SK-N-SH treated with all-trans-retinoic acid at 6 μM for 48 hours (cell line): ENCODE measurements around the gene NKX6-2.
"Not testable (repeated sequence)": the region's sequence is repeated elsewhere in the genome, so short reads cannot be mapped to it uniquely, and the experiment has no call there.

Experiments
- ATAC-seq: fragments of 200-7000 bp; cut with Tn5 transposase; 3 replicates; pipeline ENCODE4 v1.9.1; 2020; ENCODE audit warnings: mild to moderate bottlenecking, moderate library complexity
- ARNTL ChIP-seq: fragments of 450-650 bp; formaldehyde crosslinking; IDR thresholded peaks from 2 replicates; pipeline ENCODE4 v1.5.0; 2020; ENCODE audit warnings: low read depth, mild to moderate bottlenecking, moderate library complexity, borderline replicate concordance
- BACH2 ChIP-seq: fragments of 250-450 bp; sonication (Bioruptor Pico); IDR thresholded peaks from 2 replicates; pipeline ENCODE4 v1.9.0; 2021; ENCODE audit warnings: mild to moderate bottlenecking, borderline replicate concordance
- CREB5 ChIP-seq: fragments of 250-450 bp; sonication (Bioruptor Pico); IDR thresholded peaks from 2 replicates; pipeline ENCODE4 v1.5.1; 2020; ENCODE audit warnings: low read depth, mild to moderate bottlenecking, moderate library complexity
- CSDC2 ChIP-seq: fragments of 250-450 bp; sonication (Bioruptor Pico); IDR thresholded peaks from 2 replicates; pipeline ENCODE4 v1.5.0; 2020; ENCODE audit warnings: mild to moderate bottlenecking, moderate library complexity
- CSRNP3 ChIP-seq: fragments of 250-450 bp; sonication (Bioruptor Pico); IDR thresholded peaks from 2 replicates; pipeline ENCODE4 v1.5.1; 2021; ENCODE audit warnings: mild to moderate bottlenecking, moderate library complexity
- ESRRG ChIP-seq: fragments of 250-450 bp; sonication (Bioruptor Pico); IDR thresholded peaks from 2 replicates; pipeline ENCODE4 v1.6.1; 2021; ENCODE audit warnings: mild to moderate bottlenecking
- GLIS3 ChIP-seq: fragments of 250-450 bp; sonication (Bioruptor Pico); IDR thresholded peaks from 2 replicates; pipeline ENCODE4 v1.5.0; 2020; ENCODE audit warnings: mild to moderate bottlenecking, moderate library complexity
- ISL1 ChIP-seq: fragments of 250-450 bp; sonication (Bioruptor Pico); IDR thresholded peaks from 2 replicates; pipeline ENCODE4 v2.1.2; 2022; ENCODE audit warnings: mild to moderate bottlenecking, moderate library complexity
- OSR1 ChIP-seq: fragments of 250-450 bp; sonication (Bioruptor Pico); IDR thresholded peaks from 2 replicates; pipeline ENCODE4 v1.8.0; 2022; ENCODE audit warnings: moderate library complexity, mild to moderate bottlenecking, inconsistent platforms
- PATZ1 ChIP-seq: fragments of 250-450 bp; sonication (Bioruptor Pico); IDR thresholded peaks from 2 replicates; pipeline ENCODE4 v1.8.0; 2020; ENCODE audit warnings: mild to moderate bottlenecking, moderate library complexity, borderline replicate concordance
- POU6F1 ChIP-seq: fragments of 250-450 bp; sonication (Bioruptor Pico); IDR thresholded peaks from 2 replicates; pipeline ENCODE4 v1.8.0; 2021; ENCODE audit warnings: low read depth, mild to moderate bottlenecking, moderate library complexity, borderline replicate concordance
- PPARA ChIP-seq: fragments of 250-450 bp; sonication (Bioruptor Pico); IDR thresholded peaks from 2 replicates; pipeline ENCODE4 v1.5.0; 2020; ENCODE audit warnings: mild to moderate bottlenecking, borderline replicate concordance
- RARB ChIP-seq: fragments of 250-450 bp; sonication (Bioruptor Pico); IDR thresholded peaks from 2 replicates; pipeline ENCODE4 v1.8.0; 2021; ENCODE audit warnings: mild to moderate bottlenecking, moderate library complexity
- SNAI2 ChIP-seq: fragments of 250-450 bp; sonication (Bioruptor Pico); IDR thresholded peaks from 2 replicates; pipeline ENCODE4 v1.5.0; 2020; ENCODE audit warnings: mild to moderate bottlenecking, moderate library complexity
- TCF4 ChIP-seq: fragments of 250-450 bp; sonication (Bioruptor Pico); IDR thresholded peaks from 2 replicates; pipeline ENCODE4 v1.8.0; 2021; ENCODE audit warnings: mild to moderate bottlenecking, moderate library complexity, borderline replicate concordance
- TOX ChIP-seq: fragments of 250-450 bp; sonication (Bioruptor Pico); IDR thresholded peaks from 2 replicates; pipeline ENCODE4 v1.8.0; 2021; ENCODE audit warnings: mild to moderate bottlenecking, moderate library complexity, borderline replicate concordance
- TSHZ2 ChIP-seq: fragments of 250-450 bp; sonication (Bioruptor Pico); IDR thresholded peaks from 2 replicates; pipeline ENCODE4 v1.5.0; 2020; ENCODE audit warnings: mild to moderate bottlenecking, moderate library complexity
- ZC3H10 ChIP-seq: fragments of 250-450 bp; sonication (Bioruptor Pico); IDR thresholded peaks from 2 replicates; pipeline ENCODE4 v1.5.1; 2021; ENCODE audit warnings: mild to moderate bottlenecking, moderate library complexity
- ZFP3 ChIP-seq: fragments of 250-450 bp; sonication (Bioruptor Pico); IDR thresholded peaks from 2 replicates; pipeline ENCODE4 v1.5.0; 2020; ENCODE audit warnings: mild to moderate bottlenecking, moderate library complexity
- ZFP30 ChIP-seq: fragments of 450-650 bp; formaldehyde crosslinking; IDR thresholded peaks from 2 replicates; pipeline ENCODE4 v1.5.0; 2022; ENCODE audit warnings: mild to moderate bottlenecking, moderate library complexity
- ZNF565 ChIP-seq: fragments of 450-650 bp; formaldehyde crosslinking; conservative IDR thresholded peaks from 2 replicates; pipeline ENCODE4 v1.5.0; 2020; ENCODE audit warnings: low read depth, mild to moderate bottlenecking, moderate library complexity
- ZNF70 ChIP-seq: fragments of 450-650 bp; formaldehyde crosslinking; IDR thresholded peaks from 2 replicates; pipeline ENCODE4 v1.5.0; 2020; ENCODE audit warnings: mild to moderate bottlenecking, moderate library complexity
- ZNF8 ChIP-seq: fragments of 450-650 bp; formaldehyde crosslinking; IDR thresholded peaks from 2 replicates; pipeline ENCODE4 v1.5.0; 2020; ENCODE audit warnings: mild to moderate bottlenecking, moderate library complexity

NKX6-2 gene

GRCh38 chr10:132744839-132745238, 41.1 kb downstream of the NKX6-2 start:
- TF ChIP-seq SNAI2: no peak
- no peak for TF ChIP-seq GLIS3 (CRISPR knock-in tag)
- TF ChIP-seq CSRNP3 (CRISPR knock-in tag): no peak
- TF ChIP-seq PATZ1: no peak
- TF ChIP-seq TOX: no peak
- no peak for TF ChIP-seq BACH2 (CRISPR knock-in tag)
- no peak for TF ChIP-seq POU6F1 (CRISPR knock-in tag)
- TF ChIP-seq ESRRG: no peak
- TF ChIP-seq ZFP3 (CRISPR knock-in tag): no peak
- ATAC-seq: no peak

GRCh38 chr10:132743925-132744490, 41.9 kb downstream of the NKX6-2 start:
- TF ChIP-seq CSDC2 (no peak), ZFP3 (CRISPR knock-in tag) (no peak), RARB (CRISPR knock-in tag) (no peak), OSR1 (CRISPR knock-in tag) (no peak), GLIS3 (CRISPR knock-in tag) (no peak), ISL1 (CRISPR knock-in tag) (no peak), ZNF70 (CRISPR knock-in tag) (no peak), TCF4 (no peak), CREB5 (no peak), ZNF565 (CRISPR knock-in tag) (no peak), ESRRG (no peak), TOX (no peak), ZFP30 (CRISPR knock-in tag) (no peak), ARNTL (CRISPR knock-in tag) (no peak), POU6F1 (CRISPR knock-in tag) (no peak), ZC3H10 (no peak), BACH2 (CRISPR knock-in tag) (no peak), TSHZ2 (CRISPR knock-in tag) (no peak), ZNF8 (no peak), PPARA (no peak)
- ATAC-seq: no peak

GRCh38 chr10:132743196-132743924, 42.6 kb downstream of the NKX6-2 start:
- not testable (repeated sequence) for ATAC-seq
